B cell (primary cell): ENCODE results near the gene BOD1L2.

ENCODE experiments used
- EZH2 ChIP-seq: IDR thresholded peaks from 2 replicates; pipeline ENCODE4 v1.6.1; 2012; ENCODE audit warnings: borderline replicate concordance, low read depth, mild to moderate bottlenecking, moderate library complexity, low read length; ENCODE audit not compliant: insufficient read depth, poor library complexity, severe bottlenecking
- TF ChIP-seq, protein P1 (sequence below): fragments of 200-600 bp; IDR thresholded peaks from one replicate; pipeline ENCODE4 v1.8.0; 2022; ENCODE audit warnings: antibody characterized with exemption, mild to moderate bottlenecking

GRCh38 chr18:57116598-57117132, 30.2 kb upstream of the BOD1L2 start:
- no peak for TF ChIP-seq EZH2
- TF ChIP-seq, protein P1, sequence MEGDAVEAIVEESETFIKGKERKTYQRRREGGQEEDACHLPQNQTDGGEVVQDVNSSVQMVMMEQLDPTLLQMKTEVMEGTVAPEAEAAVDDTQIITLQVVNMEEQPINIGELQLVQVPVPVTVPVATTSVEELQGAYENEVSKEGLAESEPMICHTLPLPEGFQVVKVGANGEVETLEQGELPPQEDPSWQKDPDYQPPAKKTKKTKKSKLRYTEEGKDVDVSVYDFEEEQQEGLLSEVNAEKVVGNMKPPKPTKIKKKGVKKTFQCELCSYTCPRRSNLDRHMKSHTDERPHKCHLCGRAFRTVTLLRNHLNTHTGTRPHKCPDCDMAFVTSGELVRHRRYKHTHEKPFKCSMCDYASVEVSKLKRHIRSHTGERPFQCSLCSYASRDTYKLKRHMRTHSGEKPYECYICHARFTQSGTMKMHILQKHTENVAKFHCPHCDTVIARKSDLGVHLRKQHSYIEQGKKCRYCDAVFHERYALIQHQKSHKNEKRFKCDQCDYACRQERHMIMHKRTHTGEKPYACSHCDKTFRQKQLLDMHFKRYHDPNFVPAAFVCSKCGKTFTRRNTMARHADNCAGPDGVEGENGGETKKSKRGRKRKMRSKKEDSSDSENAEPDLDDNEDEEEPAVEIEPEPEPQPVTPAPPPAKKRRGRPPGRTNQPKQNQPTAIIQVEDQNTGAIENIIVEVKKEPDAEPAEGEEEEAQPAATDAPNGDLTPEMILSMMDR: no peak
